ENCODE results near the gene CRABP2. TPM values are rescaled to one million over a fixed set of nuclear protein-coding genes. Genes with fewer than 3 reads are reported as not detected.

CRABP2 gene
- total RNA-seq, 2 experiments from 2014 or later = 0.78 to 0.90 TPM

DNA sequence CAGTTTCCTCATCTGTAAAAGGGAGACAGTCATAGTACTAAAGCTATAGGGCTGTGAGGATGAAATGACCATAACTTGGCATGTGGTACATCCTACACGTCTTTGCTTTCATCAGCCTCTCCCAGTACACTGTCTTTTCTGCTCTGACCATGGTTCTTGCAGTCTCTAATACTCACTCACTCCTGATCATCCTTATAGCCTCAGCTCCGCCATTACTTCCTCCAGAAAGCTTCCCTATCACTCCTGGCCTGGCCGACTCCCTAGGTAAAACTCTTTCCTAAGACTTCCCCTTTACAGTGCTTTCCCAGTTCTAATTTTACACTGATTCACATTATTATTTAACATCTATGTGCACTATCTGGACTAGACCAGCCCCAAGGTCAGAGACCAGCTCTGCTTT, 40.5 kb upstream of the CRABP2 start:
- ChIA-PET CTCF (interaction anchor here (3.1 kb wide), 1 partner anchor 19 kb away, joined by 26 read pairs; the partner anchor contains the start of gene METTL25B), POLR2A (interaction anchor here (1.0 to 4.4 kb wide), 2 partner anchors 9 to 16 kb away, joined by 3 to 39 read pairs; partner anchors contain the start of genes ISG20L2 and METTL25B)
- Mint-ChIP-seq H3K9me3 (no peaks in the 10 kb centered on the region), H3K27me3 (no peaks in the 10 kb centered on the region), H3K4me1 (ENCODE audit: low read depth) (peaks cover 65% of the 10 kb centered on the region), H3K36me3 (ENCODE audit: low read depth) (peaks cover 74% of the 10 kb centered on the region), H3K4me3 (no peak overlapping the region), H3K27ac (peak overlapping the region; percentile 94)
- intact Hi-C loops (cut with micrococcal nuclease) = no loop called here
- ATAC-seq = no peak
- DNase-seq = no peak
- TF ChIP-seq, protein P1, sequence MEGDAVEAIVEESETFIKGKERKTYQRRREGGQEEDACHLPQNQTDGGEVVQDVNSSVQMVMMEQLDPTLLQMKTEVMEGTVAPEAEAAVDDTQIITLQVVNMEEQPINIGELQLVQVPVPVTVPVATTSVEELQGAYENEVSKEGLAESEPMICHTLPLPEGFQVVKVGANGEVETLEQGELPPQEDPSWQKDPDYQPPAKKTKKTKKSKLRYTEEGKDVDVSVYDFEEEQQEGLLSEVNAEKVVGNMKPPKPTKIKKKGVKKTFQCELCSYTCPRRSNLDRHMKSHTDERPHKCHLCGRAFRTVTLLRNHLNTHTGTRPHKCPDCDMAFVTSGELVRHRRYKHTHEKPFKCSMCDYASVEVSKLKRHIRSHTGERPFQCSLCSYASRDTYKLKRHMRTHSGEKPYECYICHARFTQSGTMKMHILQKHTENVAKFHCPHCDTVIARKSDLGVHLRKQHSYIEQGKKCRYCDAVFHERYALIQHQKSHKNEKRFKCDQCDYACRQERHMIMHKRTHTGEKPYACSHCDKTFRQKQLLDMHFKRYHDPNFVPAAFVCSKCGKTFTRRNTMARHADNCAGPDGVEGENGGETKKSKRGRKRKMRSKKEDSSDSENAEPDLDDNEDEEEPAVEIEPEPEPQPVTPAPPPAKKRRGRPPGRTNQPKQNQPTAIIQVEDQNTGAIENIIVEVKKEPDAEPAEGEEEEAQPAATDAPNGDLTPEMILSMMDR (IDR thresholded peaks at IDR 0.05) = no peak

DNA sequence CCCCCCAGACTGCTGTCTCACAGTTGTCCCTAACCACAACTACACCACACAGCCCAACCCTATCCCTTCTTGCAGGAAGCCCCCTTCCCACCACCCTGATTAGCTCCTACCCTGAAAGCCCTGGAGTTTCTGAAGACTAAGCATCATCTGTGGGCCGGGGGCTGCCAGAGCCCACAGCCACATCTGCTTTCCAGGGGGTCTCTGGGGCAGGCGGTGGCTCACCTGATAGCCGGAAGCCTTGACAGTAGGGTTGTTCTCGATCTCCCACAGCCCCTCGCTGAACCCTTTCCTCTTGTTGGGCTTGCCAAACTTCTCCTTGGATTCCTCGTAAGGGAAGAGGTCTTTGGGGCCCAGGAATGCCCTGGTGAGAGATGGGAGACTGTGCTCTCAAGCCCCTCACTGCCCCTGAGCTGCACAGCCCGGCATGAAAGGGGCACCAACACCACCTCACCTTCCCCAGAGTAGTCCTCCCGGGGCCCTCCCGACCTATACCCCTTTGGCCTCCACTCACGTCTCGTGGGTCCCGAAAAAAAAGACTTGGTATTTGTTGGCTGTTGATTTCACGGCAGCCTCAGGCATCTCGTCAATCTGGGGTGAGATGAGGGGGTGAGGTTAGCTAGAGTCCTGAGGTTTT, 39.5 kb upstream of the CRABP2 start:
- no peak overlapping the region for H3K4me3 Mint-ChIP-seq
- intact Hi-C loops (cut with micrococcal nuclease) = no loop called here
- TF ChIP-seq, protein P1 (IDR thresholded peaks at IDR 0.05) = no peak
- H3K9me3 Mint-ChIP-seq = no peaks in the 10 kb centered on the region
- ChIA-PET POLR2A (interaction anchor here (1.0 to 4.4 kb wide), 2 partner anchors 14 to 15 kb away, joined by 3 to 39 read pairs; partner anchors contain the start of genes ISG20L2 and METTL25B), CTCF (interaction anchor here (5.0 kb wide), 1 partner anchor 17 kb away, joined by 71 read pairs; the partner anchor contains the start of genes ISG20L2 and METTL25B)
- H3K4me1 Mint-ChIP-seq (ENCODE audit: low read depth) = peaks cover 69% of the 10 kb centered on the region
- DNase-seq (no peak), ATAC-seq (no peak)
- peak overlapping the region; percentile 94 for H3K27ac Mint-ChIP-seq
- H3K36me3 Mint-ChIP-seq (ENCODE audit: low read depth) = peaks cover 73% of the 10 kb centered on the region
- H3K27me3 Mint-ChIP-seq = no peaks in the 10 kb centered on the region

DNA sequence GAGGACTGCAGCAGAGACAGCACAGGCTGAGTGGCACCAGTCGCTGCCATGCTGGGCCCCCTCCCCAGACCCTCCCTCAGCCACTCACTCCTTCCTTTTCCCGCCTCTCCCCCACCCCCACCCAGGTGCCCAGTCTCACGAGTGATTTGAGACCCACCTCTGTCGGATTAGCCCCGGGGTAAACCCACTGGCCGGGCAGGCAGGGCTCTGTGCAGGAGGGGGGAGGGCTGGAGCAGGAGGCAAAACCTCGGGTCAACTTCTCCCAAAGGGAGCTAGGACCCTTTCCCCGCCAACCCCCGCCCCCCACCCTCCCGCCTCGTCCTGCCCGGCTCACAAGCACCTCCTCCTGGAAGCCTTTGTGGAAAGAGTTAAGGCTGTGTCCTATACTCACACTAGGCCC, 39.0 kb upstream of the CRABP2 start:
- DNase-seq = no peak
- no peak for ATAC-seq
- H3K9me3 Mint-ChIP-seq = no peaks in the 10 kb centered on the region
- peaks cover 69% of the 10 kb centered on the region for H3K36me3 Mint-ChIP-seq (ENCODE audit: low read depth)
- no peaks in the 10 kb centered on the region for H3K27me3 Mint-ChIP-seq
- intact Hi-C loops (cut with micrococcal nuclease) = no loop called here
- TF ChIP-seq, protein P1 (IDR thresholded peaks at IDR 0.05) = no peak
- peaks cover 70% of the 10 kb centered on the region for H3K4me1 Mint-ChIP-seq (ENCODE audit: low read depth)
- H3K27ac Mint-ChIP-seq = peak overlapping the region; percentile 43
- H3K4me3 Mint-ChIP-seq = no peak overlapping the region
- POLR2A ChIA-PET = interaction anchor here (1.0 to 4.4 kb wide), 2 partner anchors 14 kb away, joined by 3 to 39 read pairs; partner anchors contain the start of genes ISG20L2 and METTL25B
- CTCF ChIA-PET = interaction anchor here (5.0 kb wide), 1 partner anchor 17 kb away, joined by 71 read pairs; the partner anchor contains the start of genes ISG20L2 and METTL25B

DNA sequence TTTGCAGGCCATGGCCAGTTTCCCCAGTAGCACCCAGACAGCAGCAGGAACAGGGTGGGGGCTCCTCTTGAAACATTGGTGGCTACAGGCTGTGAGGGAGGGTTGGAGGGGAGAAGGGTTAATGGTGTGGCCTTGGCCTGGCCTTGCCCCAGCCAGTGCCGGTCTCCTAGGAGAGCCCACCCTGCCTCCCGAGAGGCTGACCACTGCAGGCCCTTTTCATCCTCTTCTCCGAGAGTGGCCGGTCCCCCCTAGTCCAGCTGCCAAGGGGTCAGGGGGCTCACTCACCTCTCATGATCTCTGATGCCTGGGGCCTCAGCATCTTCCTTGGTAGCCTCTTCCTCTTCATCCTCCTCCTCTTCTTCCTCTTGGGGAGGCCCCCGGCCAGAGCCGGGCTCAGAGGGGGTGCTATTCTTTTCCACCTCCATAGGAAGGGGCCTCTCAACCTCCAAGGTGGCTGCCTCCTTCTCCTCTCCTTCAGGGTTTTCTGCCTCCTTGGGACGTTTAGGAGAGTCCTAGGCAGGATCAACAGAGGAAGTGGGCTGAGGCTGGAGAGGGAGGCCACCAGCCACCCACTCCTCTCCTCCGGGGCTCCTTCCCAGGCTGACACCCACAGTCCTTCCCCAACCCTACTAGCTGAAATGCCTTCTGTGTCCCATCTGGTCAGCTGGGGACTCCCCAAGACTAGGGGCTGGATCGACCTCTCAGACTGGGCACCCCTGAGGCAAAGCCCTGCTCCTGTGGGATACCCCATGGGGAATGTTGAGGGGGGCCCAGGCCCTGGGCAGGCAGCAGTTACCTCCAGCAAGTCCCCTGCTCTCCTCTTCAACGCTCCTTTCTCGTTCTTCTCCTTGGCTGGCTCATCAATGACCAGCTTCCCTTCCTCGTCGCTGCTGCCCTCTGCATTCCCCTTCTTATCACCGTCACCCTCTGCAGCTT, 38.3 kb upstream of the CRABP2 start:
- Mint-ChIP-seq H3K27me3 (no peaks in the 10 kb centered on the region), H3K27ac (peak overlapping the region; percentile 26), H3K9me3 (no peaks in the 10 kb centered on the region), H3K4me3 (no peak overlapping the region), H3K4me1 (ENCODE audit: low read depth) (peaks cover 74% of the 10 kb centered on the region), H3K36me3 (ENCODE audit: low read depth) (peaks cover 69% of the 10 kb centered on the region)
- ATAC-seq = no peak
- DNase-seq = no peak
- CTCF ChIA-PET = interaction anchor here (5.0 kb wide), 1 partner anchor 16 kb away, joined by 71 read pairs; the partner anchor contains the start of genes ISG20L2 and METTL25B
- intact Hi-C loops (cut with micrococcal nuclease) = no loop called here
- TF ChIP-seq, protein P1 (IDR thresholded peaks at IDR 0.05) = no peak
- POLR2A ChIA-PET = interaction anchor here (0.6 to 3.5 kb wide), 4 partner anchors 7 to 23 kb away, joined by 3 to 53 read pairs (median 4); partner anchors contain the start of genes HDGF and PRCC
